OCI-LY7 (cell line): ENCODE measurements around the gene NDUFS4.

Experiments
- CTCF ChIP-seq: fragments of 200-600 bp; sonication (generic); conservative IDR thresholded peaks from 2 replicates; pipeline ENCODE4 v1.5.1; 2014; ENCODE audit warnings: mild to moderate bottlenecking, antibody characterized with exemption, low read length, moderate library complexity, mixed read lengths
- EZH2phosphoT487 ChIP-seq: fragments of 200-600 bp; sonication (generic); IDR thresholded peaks from 2 replicates; pipeline ENCODE4 v1.6.1; 2018; ENCODE audit warnings: low read depth, borderline replicate concordance, mild to moderate bottlenecking, mixed run types, antibody characterized with exemption, low read length, moderate library complexity, mixed read lengths

- TF ChIP-seq CTCF (no peak), EZH2phosphoT487 (no peak)
These were observed 14.7 kb upstream of the NDUFS4 start for GRCh38 chr5:53545744-53546143.
